Endometrium (tissue), 2 donors: ENCODE measurements around the gene PPM1H.

Experiments
- FAIRE-seq: peaks from 2 replicates; lab custom pipeline; 2012; peaks lifted over from hg19 to GRCh38; lab: Jason Lieb, UNC
- donor health status: control.
- donor health status: control.

The PPM1H gene

DNA sequence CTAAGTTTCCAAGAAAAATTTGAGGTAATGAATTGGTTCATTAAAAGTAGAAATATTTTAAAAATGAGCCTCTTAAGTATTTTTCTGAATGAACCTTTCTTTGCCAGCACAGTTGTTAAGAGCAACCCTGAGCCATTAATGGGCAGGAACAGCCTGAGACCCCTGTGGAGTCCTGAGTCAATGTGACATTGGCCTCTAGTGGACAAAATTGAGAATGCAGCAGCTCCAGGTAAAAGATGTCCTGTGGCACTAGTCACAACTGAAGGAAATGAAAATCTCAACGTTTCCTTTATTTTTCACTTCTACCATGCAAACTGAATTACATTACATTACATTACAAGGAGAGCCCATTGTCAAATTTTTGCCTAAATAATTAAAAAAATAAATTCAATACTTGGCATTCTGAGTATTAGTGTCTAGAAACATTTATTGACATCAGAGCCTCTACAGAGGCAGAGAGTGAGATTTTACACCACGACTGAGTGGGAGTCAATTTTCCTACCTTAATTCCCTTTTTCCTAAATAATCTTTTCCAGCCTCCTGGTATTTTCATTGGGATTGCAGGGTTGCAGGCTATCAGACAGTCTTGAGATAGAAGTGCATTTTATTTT, 135.7 kb downstream of the PPM1H start:
- FAIRE-seq = peak; percentile 60

DNA sequence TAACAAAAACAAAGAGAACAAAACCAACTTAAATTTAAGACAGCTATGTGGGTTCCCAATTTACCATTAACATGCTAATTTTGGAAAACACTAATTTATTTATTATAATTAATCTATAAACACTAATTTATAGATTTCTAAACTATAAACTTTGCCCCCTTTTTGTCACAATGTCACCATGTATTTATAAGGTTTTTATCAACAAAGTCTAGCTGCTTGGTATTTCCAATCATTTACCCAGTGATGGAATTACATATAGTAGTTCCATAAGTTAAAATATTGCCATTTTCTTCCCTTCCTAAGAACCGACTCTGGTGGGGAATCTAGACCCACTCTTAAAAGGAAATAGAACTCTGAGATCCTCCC, 140.7 kb downstream of the PPM1H start:
- FAIRE-seq = peak; percentile 94

DNA sequence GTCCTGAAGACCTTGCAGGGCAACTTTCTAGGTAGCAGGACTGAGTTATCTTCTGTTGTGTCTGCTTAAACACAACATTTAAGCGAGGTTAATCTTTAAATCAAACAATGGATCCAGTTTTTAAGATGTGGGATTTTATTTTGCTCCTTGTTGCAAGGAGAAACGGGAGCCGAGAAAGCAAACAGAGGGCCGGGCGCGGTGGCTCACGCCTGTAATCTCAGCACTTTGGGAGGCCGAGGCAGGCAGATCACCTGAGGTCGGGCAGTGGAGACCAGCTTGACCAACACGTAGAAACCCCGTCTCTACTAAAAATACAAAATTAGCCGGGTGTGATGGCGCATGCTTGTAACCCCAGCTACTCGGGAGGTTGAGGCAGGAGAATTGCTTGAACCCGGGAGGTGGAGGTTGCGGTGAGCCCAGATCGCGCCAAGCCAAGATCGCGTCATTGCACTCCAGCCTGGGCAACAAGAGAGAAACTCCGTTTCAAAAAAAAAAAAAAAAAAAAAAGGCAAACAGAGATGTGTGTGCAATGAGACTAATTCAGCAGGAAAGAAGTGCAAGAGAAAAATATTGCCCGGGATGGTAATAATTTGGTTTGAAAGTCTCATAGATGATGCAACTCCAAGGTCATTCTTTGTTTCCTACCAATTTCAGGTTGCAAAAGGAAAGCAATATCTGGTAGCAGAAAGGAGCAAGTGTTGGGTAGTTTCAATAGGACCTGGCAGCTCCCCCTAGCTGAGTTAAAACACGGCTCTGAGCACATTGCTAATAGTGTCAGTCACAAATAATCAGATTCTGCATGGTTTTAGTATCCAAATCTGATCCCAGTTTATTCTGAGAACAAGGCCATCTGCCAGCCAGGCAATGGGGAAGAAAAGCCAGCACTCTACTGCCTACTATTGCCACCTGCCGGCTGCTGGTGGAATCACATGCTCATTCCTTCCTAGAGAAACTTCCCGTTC, 141.4 kb downstream of the PPM1H start:
- no peak for FAIRE-seq

DNA sequence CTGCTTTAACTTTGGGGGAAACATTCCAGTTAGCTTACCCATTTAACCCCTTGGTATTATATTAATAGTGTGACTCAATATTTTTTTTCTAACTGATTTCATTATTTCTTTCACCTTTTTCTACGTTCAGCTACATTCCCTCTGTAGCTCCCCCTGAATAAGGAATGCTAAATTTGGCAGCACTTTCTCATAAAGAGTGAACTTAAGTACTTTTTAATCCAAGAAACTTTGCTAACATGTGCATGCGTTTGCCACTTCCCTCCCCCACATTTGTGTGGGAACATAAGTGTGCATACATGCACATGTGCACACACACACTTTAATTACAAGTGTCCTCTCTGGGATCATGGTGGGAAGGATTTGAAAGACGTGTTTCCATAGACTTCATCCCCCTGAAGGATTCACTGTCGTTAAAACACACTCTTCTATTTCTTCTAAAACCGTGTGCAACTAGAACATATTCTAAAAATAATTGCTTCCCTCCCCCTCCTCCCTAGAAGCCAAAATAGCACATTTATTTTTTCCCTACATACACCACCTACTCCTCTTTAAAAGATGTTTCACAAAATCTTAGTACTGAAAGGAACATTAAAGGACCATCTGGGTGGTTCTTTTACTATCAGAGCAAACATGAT, 142.6 kb downstream of the PPM1H start:
- FAIRE-seq = no peak

DNA sequence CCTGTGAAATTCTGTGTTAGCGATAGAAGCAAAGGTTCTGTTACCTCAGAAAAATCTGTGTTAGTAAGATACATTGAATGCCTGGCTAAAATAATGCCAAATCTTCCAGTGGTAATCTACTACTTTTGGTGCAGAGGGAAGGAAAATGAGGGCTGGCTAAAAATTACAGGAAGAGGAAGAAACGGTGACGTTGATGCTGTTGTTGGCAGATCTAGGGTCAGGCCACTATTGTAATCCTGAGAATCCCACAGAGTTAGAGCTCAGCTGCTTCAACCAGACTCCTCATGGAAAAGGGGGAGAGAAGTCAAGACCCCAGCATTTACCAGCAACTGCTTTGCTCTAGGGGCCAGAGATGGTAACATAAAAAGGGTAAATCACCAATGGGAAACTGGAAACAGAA, 145.1 kb downstream of the PPM1H start:
- FAIRE-seq = no peak

DNA sequence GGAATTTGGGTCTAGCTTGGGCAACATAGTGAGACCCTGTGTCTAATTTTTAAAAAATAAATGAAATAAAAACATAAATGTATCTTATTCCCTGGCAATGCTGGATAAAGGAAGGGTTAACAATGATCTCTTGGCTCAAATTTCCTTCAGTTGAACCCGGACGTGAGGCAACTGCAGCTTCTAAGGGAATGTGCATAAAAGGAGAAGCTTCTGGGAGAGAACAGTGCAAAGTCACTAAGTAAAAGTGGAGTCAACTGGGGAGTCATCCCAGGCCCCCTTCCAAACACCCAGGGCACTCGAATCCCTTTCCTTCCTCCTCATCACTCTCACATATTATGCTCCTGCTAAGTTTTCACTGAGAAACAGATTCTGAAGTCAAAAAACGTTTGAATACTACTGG, 147.3 kb downstream of the PPM1H start:
- no peak for FAIRE-seq

DNA sequence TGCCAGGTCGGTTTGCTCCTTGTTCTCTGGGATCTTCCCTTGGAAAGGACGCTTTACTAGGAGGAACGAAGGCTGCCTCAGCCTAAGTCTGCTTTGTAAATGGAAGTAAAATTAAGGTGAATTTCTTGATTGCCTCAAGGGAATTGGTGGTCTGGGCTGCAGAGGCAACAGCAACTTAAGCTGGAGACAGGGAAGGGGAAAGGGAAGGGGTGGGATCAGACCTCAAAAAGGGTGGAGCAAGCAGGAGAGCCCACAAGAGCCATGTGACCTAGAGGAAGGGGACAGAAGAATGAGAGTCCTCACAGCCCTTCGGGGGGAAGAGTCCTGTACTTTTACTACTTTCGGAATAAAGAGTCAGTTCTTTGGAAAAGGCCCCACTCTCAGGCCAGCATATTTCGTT, 147.9 kb downstream of the PPM1H start:
- FAIRE-seq = no peak

DNA sequence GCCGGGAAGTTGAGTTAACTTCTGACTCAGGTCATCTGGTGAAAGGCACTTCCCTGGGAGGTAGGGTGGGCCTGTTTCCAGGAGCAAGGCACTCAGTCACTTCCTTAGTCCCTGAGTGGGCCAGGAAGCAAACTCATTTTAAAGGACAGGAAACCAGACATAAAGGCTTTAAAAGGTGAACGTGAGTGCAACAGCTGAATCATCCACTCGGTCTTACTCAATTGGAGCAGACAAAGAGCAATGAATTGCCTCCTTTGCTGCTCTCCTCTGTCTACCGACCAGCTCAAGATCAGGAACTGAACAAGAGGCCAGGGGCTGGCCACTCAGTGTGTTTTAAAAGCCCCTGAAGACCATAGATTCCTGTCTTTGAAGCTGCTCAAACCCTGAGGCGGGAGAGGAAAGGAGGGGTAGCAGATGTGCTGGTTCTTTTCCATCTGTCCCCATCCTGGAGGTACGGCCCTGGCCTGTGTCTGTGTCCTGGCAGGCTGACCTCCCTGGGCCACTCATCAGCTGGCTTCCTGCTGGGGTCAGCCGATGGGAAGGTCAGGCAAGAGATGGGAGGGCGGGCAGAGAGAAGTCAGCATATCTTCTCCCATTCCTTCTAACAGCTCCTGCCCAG, 148.9 kb downstream of the PPM1H start:
- no peak for FAIRE-seq

DNA sequence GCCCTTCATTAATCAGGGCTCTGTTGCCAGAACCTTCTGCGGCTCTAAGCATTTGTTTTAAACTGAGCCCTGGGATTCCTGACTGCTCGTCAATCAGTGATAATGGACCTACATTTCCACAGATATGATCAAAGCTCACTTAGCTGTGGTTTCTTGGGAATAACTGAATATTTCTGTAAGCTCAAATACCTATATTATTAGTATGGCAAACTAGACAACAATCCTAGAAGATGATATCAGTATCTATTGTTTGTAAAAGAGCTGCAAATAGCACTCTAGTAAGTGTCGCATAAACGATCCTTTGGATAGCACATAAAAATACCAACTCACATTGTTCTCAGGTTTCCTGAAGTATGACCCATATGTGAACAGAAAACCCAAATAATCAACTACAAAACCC, 150.4 kb downstream of the PPM1H start:
- no peak for FAIRE-seq

DNA sequence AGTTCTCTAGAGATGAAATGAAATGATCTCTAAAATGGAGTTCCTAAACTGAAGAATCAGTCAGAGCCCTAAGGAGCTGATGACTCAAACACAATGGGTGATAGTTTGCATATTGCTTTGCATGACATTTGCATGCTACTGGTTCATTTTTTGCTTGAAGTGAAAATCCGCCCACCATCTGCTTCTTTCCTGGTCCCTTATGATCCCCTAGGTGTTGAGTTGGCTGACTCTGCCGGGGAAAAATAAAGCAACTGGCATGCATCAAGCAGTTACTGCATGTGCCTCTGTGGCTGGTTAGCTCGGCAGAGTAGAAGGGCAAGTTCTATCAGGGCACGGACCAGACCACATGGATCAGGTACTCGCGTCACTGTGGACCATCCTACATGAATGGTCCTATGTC, 151.1 kb downstream of the PPM1H start:
- no peak for FAIRE-seq

DNA sequence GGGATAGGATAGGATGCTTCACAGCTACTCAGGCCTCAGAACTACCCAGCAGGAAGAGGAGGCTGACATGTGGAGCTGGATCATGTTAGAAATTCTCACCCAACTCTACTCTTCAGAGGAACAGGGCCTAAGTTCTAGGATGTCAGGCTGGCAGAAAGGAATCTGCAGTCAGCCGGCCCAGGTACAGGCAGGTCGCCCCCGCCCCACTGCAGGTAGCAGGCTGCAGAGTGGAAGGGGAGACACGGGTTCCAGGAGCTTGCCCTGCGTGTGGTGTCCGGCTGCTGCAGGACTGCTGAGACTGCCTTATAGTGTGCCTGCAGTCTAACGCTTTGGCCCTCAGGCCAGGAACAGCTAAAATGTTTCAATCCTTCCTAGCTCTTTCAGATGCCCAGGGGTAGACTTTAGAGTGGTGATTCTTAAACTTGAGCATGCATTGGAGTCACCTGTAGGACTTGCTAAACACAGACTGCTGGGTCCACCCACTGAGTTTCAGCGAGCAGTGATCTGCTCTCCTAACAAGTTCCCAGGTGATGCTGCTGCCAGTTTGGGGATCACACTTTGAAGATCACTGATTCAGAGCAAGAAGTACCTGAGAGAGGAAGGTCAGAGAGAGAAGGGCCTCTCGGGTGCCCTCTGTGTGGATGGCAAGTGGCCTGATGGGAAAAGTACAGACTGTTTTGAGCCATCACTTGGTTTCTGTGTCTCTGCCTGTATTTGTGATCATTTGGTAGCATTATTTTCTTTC, 153.6 kb downstream of the PPM1H start:
- no peak for FAIRE-seq

DNA sequence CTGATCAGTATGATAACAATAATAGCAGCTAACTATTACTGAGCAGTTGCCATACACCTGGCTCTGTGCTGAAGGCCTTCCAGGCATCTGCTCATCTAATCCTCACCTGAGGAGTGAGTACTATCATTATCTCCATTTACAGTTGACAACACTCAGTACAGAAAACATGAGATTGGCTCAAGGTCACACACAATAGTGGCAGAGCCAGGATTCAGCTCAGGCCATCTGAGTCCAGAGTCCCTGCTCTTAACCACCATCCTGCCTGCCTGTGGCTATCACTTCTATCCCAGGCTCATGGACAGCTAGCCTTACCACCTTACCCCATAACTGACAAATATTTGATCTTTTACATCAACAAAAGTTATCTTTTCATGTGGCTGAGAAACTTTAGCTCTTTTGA, 155.5 kb downstream of the PPM1H start:
- FAIRE-seq = no peak

DNA sequence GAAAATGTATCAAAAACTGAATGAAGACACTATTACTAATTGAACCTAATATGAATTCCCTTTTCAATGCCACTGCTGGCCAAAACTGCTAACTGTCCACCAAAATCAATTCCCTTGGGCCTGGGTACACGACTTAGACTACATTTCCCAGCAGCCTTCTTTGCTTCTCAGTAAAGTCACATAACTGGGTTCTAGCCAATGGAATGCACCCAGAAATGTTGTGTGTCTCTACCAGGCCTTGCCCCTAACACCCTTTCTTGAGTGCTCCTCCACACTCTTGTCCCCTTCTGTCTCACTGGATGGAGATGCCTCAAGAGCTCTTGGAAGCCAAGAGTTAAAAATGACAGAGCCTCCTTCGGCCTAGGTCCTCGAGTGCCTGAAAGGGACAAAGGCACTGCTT, 156.8 kb downstream of the PPM1H start:
- FAIRE-seq = no peak

DNA sequence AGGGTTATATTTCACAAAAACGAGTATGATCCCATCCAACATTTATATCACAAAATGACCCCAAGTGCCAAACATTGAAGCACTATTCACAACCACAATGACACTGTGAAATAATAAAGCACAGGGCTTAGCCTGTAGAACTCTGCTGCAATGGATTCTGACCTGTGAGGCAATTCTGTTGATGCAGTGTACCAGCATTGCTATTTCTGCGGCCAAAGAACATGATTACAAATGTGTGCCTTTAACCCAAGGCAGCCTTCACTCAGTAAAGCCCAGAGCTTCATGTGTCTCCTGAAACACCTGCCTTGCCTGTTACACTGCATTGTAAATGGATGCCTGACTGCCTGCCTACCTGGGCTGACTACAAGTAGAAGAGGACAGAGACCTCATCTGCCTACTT, 158.0 kb downstream of the PPM1H start:
- no peak for FAIRE-seq

DNA sequence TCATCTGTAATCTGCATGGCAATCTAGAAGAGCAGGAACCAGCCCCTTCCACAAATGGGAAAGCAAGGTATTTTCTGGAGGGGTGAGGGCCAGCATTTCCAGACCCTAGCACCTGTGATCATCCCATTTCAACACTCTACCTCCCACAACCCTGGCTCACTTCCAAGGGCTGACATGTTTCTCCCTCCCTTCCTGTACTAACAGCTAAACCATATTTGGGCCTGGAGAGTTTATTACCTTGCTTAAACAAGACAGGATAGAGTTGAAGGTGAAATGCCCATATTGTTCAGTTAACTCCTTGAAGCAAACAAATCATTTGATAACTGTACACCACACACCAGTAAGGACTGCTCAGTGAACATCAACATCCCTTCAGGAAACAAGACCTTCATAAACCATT, 158.4 kb downstream of the PPM1H start:
- no peak for FAIRE-seq

DNA sequence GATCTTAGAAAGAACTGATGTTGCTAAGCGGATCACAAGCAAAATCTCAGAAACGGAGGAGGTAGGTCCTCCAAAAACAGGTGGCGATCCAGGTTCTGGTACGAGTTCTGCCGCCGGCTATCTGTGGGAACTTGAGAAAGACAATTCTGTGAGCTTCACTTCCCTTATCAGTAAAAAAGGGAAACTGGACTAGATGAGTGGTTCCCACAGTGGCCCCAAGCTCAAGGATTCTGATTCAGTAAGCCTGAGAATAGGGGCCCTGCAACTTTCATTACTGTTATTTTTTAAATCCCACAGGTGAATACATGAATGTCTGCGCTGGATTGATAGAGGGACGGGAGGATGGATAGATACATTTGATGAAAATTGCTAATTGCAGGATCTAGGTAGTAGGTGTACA, 160.2 kb downstream of the PPM1H start:
- FAIRE-seq = no peak

DNA sequence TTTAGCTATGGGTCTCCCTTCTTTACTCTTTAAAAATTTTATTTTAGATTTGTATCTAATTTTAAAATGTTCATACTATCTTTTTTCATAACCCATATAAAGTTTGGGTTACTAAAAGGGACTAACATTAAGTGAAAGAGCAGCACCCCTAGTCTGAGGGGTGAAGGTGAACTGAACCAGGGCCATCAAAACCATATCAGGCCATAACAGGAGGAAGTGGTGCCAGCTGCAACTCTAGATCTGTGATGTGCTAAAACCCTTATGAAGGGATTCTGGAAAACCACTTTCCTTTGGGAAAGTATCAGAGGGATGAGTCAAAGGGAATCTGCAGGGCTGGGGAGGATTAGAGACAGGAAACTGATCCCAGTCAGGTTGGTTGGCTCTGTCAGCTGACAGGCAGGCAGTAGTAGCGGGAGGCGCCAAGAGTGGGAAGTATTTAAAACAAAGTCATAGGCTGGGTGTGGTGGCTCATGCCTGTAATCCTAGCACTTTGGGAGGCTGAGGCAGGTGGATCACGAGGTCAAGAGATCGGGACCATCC, 162.5 kb downstream of the PPM1H start:
- FAIRE-seq = no peak

DNA sequence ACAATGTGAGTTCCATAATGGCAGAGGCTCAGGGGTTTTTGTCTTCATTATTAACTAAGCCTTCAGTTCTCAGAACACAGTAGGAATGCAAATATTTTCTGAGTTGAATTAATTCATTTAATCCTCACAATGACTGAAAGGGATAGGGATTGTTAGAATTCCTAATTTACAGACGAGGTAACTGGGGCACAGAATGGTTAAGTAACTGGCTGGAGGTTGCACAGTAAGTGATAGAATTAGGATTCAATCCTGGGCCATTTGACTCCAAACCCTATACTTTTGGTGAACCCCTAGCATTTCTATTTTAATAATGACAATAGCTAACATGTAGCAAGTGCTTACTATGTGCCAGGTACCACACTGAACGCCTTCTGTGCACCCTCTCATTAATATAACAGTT, 163.1 kb downstream of the PPM1H start:
- no peak for FAIRE-seq

DNA sequence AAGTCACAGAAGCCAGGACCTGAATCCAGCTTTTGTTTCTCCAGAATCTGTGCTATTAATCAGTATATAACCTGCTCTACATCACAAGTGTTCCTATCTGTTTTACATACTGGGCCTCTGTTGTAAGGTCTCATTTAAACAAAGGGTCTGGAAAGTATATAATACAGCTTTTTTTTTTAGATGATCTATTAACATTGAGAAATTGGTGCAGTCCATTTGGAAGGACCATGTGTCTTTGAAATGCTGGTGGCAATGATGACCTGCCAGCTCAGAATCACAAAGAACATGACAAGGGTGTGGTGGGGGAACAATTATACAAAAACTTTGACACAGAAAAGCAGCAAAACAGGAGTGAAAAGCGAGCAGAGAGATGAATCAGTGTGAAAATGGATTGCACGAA, 164.6 kb downstream of the PPM1H start:
- FAIRE-seq = no peak

DNA sequence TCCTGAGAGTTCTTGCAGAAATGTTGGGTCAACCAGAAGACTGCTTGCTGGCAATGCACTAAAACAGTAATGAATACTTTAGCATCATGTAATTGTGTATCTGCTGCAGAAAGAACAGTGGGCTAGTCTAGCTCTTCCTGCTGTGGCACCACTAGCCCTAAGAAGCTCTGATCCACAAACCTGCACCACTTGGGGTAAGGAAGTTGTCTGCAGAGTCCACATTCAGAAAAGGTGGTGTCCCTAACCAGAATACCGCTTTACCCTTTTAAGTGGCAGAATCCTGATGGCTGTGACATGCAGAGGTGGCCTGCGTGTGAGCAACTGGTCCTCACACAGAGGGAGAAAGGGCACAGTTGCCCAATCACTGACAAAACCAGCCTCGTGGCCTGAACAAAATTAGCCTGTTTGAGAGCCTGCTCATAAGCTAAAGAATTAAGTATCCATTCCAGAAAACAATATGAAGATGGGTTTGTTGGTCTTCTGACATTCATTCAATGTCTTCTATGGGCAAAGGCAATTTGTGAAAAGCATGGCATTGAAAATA, 165.8 kb downstream of the PPM1H start:
- FAIRE-seq = no peak

DNA sequence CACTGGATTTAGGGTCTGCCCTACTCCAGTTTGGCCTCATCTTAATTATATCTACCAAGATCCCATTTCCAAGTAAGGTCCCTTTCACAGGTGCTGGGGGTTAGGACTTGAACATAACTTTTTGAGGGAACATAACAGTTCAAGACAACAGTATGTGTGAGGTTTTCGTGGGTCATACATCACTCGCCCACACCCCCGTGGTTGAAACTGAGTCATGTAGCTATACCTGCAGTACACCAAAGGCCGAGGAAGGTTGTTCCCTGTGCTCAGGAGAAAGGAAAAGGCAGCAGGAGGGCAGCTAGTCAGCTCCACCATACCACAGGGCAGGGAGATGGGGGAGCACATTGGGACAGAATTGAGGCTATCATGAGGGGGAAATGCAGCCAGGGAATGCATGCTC, 167.0 kb downstream of the PPM1H start:
- FAIRE-seq = no peak

DNA sequence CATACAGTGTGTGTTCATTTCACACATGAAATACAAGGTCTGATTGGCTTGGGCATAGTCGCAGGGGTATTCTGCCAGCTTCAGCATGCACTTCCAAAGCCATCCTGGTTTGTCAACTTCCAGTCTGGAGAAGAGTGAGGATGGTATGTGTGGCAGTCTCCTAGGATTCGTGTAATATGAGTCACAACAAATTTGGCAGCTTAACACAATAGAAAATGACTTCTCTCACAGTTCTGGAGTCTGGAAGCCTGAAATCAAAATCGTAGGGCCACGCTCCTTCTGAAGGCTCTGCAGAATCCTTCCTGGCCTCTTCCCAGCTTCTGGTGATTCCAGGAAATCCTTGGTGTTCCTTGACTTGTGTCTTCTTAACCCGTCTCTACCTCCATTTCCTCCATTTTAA, 167.5 kb downstream of the PPM1H start:
- FAIRE-seq = no peak
